Left lung (tissue), 10 donors: ENCODE data around the gene FCAR. TPM values are rescaled to one million over a fixed set of nuclear protein-coding genes. Genes with fewer than 3 reads are reported as not detected.

Source experiments
- ATAC-seq: fragments of 200-7000 bp; cut with Tn5 transposase; one replicate; pipeline ENCODE4 v1.9.1; 2020; ENCODE audit warnings: moderate library complexity
- DNase-seq, 4 donors: peaks; one replicate each; pipeline ENCODE4 v3.0.0-alpha.2; 2013 to 2020
- H3K27ac ChIP-seq, 2 donors: fragments of 200-600 bp; sonication (generic) in 1 of 2; one replicate each; pipeline versions ENCODE4 v1.5.0 to v1.8.0; 2020 to 2021
- H3K27me3 ChIP-seq, 2 donors: fragments of 200-600 bp; sonication (generic) in 1 of 2; one replicate each; pipeline versions ENCODE4 v1.5.0 to v1.8.0; 2020 to 2021
- H3K36me3 ChIP-seq, 2 donors: fragments of 200-600 bp; sonication (generic) in 1 of 2; one replicate each; pipeline versions ENCODE4 v1.5.0 to v1.8.0; 2020 to 2021
- H3K4me1 ChIP-seq, 2 donors: fragments of 200-600 bp; one replicate each; pipeline ENCODE4 v1.8.0; 2021
- H3K4me3 ChIP-seq, 2 donors: fragments of 200-600 bp; sonication (generic) in 1 of 2; one replicate each; pipeline versions ENCODE4 v1.5.0 to v1.8.0; 2020 to 2021; ENCODE audit warnings: mild to moderate bottlenecking in 1 of 2
- H3K9me3 ChIP-seq, 2 donors: fragments of 200-600 bp; sonication (generic) in 1 of 2; one replicate each; pipeline versions ENCODE4 v1.5.0 to v1.8.0; 2020 to 2021
- intact Hi-C, 2 donors: fragments of 100-400 bp; cut with DNase I; formaldehyde crosslinking; loops; one replicate each; pipeline versions ENCODE4 v1.11.2 to v1.14.2; 2022
- polyA plus RNA-seq, 6 donors: library from polyadenylated mRNA; unstranded; fragments of 120-200 nt; gene quantifications; one replicate each; pipeline ENCODE4 v1.2.1, GENCODE V29; 2013; ENCODE audit not compliant: insufficient read length in 6 of 6
- total RNA-seq, 2 donors: library from RNA; stranded (reverse); fragmentation: NEBNext Ultra II Directional; extraction: Animal tissue kit (Norgen Biotek cat#: 25700); gene quantifications; one replicate each; pipeline ENCODE4 v1.2.1, GENCODE V29; 2021
- TF ChIP-seq, protein P1 (sequence below), 2 donors: fragments of 200-600 bp; sonication (generic) in 1 of 2; IDR thresholded peaks; one replicate each; pipeline versions ENCODE4 v1.5.0 to v1.8.0; 2021; ENCODE audit warnings: antibody characterized with exemption in 2 of 2
- donor health status: DM: no; HTN: yes; CAD: no.
- donor health status: DM: no; HTN: no; CAD: no.

Gene FCAR
- total and polyA plus RNA-seq, 8 donors: 0.40 to 19.5 (median 0.86) TPM

DNA sequence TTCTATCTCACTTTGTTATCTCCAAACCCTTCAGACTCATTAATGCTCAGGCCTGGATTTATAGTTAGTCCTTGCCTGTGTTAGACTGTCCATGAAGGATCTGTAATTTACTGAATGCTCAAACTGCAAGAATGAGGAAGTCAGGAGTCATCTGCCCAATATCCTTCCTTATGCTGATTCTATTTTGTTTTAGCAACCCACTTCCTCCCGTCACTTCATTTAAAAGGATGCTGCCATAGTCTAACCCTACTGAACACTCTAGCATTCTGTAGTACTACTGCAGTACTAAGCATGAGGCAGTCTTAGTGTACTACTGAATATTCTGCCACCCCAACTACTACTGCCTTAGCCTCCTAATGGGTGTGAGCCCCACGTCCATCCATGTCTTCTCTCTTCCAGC is 1.5 kb downstream of the FCAR start:
- TF ChIP-seq, protein P1, sequence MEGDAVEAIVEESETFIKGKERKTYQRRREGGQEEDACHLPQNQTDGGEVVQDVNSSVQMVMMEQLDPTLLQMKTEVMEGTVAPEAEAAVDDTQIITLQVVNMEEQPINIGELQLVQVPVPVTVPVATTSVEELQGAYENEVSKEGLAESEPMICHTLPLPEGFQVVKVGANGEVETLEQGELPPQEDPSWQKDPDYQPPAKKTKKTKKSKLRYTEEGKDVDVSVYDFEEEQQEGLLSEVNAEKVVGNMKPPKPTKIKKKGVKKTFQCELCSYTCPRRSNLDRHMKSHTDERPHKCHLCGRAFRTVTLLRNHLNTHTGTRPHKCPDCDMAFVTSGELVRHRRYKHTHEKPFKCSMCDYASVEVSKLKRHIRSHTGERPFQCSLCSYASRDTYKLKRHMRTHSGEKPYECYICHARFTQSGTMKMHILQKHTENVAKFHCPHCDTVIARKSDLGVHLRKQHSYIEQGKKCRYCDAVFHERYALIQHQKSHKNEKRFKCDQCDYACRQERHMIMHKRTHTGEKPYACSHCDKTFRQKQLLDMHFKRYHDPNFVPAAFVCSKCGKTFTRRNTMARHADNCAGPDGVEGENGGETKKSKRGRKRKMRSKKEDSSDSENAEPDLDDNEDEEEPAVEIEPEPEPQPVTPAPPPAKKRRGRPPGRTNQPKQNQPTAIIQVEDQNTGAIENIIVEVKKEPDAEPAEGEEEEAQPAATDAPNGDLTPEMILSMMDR (IDR thresholded peaks at IDR 0.05): no peak
- Histone ChIP-seq H3K27me3 (peaks cover 0 to 15% of the 10 kb centered on the region in 2 donors), H3K36me3 (no peaks in the 10 kb centered on the region), H3K4me1 (peaks cover 0 to 38% of the 10 kb centered on the region in 2 donors), H3K4me3 (peak overlapping the region in 1 of 2 donors; percentile 38), H3K9me3 (no peaks in the 10 kb centered on the region), H3K27ac (peak overlapping the region in 1 of 2 donors; percentile 84)
- intact Hi-C loops: no loop called here
- no peak for DNase-seq
- peak; percentile 57 for ATAC-seq

DNA sequence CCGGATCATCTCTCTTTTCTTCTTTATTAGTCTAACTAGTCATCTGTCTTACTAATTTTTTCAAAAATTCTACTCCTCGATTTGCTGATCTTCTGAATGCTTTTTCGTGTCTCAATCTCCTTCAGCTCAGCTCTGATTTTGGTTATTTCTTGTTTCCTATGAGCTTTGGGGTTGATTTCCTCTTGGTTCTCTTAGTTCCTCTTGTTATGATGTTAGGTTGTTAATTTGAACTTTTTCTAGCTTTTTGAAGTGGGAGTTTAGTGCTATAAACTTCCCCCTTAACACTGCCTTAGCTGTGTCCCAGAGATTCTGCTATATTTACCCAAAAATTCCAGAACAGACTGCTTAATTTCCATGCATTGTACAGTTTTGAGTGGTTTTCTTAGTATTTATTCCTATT is 3.4 kb downstream of the FCAR start:
- intact Hi-C loops: no loop called here
- ATAC-seq (no peak), DNase-seq (no peak)
- H3K36me3 ChIP-seq: no peaks in the 10 kb centered on the region
- H3K27me3 ChIP-seq: peaks cover 0 to 34% of the 10 kb centered on the region in 2 donors
- TF ChIP-seq, protein P1 (IDR thresholded peaks at IDR 0.05): no peak
- H3K4me3 ChIP-seq: peak overlapping the region in 1 of 2 donors; percentile 38
- H3K9me3 ChIP-seq: no peaks in the 10 kb centered on the region
- peaks cover 0 to 48% of the 10 kb centered on the region in 2 donors for H3K4me1 ChIP-seq
- H3K27ac ChIP-seq: peak overlapping the region in 1 of 2 donors; percentile 84

DNA sequence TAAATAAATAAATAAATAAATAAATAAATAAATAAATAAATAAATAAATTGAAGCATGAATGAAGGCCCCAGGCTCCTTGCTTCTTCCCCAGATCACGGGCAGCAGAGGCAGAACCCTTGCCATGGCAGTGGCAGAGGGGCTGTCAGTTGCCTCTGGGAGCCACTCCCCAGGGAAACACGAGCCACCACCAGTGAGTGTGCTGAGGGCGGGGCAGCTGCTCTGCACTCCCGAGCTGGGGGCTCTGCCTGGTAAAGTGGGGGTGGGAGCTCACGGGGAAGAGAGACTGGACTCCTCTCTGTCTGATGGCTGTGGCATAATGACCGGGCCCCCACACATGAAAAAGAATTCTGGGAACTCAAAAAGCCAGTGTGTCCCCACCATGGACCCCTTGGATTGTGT is 7.8 kb downstream of the FCAR start:
- intact Hi-C loops: no loop called here
- Histone ChIP-seq H3K27me3 (peaks cover 0 to 70% of the 10 kb centered on the region in 2 donors), H3K27ac (no peak overlapping the region), H3K4me1 (peaks cover 0 to 27% of the 10 kb centered on the region in 2 donors), H3K4me3 (peak overlapping the region in 1 of 2 donors; percentile 19), H3K36me3 (peaks cover 0 to 27% of the 10 kb centered on the region in 2 donors), H3K9me3 (no peaks in the 10 kb centered on the region)
- TF ChIP-seq, protein P1 (IDR thresholded peaks at IDR 0.05): no peak
- no peak for ATAC-seq
- no peak for DNase-seq

DNA sequence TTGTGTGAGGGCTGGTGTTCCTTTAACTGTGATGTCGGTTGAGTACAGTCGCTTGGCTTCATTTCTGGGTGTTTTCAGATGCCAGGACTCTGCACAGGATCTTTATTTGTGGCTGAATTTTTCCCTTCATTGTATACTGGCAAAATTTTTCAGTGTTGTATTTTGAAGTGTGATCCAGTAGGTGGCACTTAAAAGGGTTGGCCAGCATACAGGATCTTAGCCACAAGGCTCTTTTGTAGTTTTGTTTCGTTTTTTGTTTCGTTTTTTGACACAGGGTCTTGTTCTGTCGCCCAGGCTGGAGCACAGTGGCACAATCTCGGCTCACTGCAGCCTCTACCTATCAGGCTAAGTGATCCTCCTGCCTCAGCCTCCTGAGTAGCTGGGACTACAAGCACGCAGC is 8.7 kb downstream of the FCAR start:
- no peak for DNase-seq
- peaks cover 0 to 23% of the 10 kb centered on the region in 2 donors for H3K4me1 ChIP-seq
- intact Hi-C loops: no loop called here
- no peak for ATAC-seq
- TF ChIP-seq, protein P1 (IDR thresholded peaks at IDR 0.05): no peak
- H3K4me3 ChIP-seq: no peak overlapping the region
- no peak overlapping the region for H3K27ac ChIP-seq
- peaks cover 0 to 77% of the 10 kb centered on the region in 2 donors for H3K27me3 ChIP-seq
- peaks cover 0 to 36% of the 10 kb centered on the region in 2 donors for H3K36me3 ChIP-seq
- H3K9me3 ChIP-seq: no peaks in the 10 kb centered on the region

DNA sequence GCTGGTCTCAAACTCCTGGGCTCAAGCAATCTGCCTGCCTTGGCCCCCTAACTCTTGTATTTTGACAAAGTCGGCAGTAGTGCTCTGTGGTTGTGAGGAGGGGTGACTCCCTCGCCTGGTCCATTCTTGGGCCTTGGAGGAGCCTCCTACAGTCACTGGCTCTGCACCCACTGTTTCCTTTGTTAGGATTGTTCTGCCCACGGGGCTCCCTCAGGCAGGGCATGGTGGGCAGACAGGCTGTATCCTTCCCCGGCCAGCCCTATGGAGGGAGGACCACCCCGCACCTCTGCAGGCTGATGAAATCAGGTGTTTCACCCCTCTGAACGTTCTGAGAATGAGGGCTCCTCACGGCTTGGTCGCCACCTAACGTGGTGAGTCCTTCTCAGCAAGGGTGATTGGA is 9.2 kb downstream of the FCAR start:
- TF ChIP-seq, protein P1 (IDR thresholded peaks at IDR 0.05): no peak
- Histone ChIP-seq H3K27me3 (peaks cover 0 to 77% of the 10 kb centered on the region in 2 donors), H3K4me3 (no peak overlapping the region), H3K4me1 (peaks cover 0 to 23% of the 10 kb centered on the region in 2 donors), H3K9me3 (no peaks in the 10 kb centered on the region), H3K27ac (no peak overlapping the region), H3K36me3 (peaks cover 0 to 41% of the 10 kb centered on the region in 2 donors)
- ATAC-seq: no peak
- DNase-seq: no peak
- intact Hi-C loops: no loop called here
